HepG2 (cell line): ENCODE measurements around the gene CLDN24. TPM values are rescaled to one million over a fixed set of nuclear protein-coding genes. Genes with fewer than 3 reads are reported as not detected.

Experiments used
- ATAC-seq: fragments of 200-7000 bp; cut with Tn5 transposase; 3 replicates; pipeline ENCODE4 v1.9.1; 2020; ENCODE audit warnings: mild to moderate bottlenecking, moderate library complexity
- BruUV-seq: library from RNA; stranded (reverse); fragments of 400-500 nt; replicated peaks from 2 replicates; lab custom pipeline; 2021; lab: Mats Ljungman, UMichigan
- CTCF ChIA-PET: fragments of 300-600 bp; formaldehyde crosslinking; extraction: SDS; loops from one replicate; lab custom pipeline; 2021; ENCODE audit warnings: low total read pairs, inconsistent platforms, low intra/inter-chr PET ratio; lab: Yijun Ruan, JAX
- POLR2A ChIA-PET: fragments of 350-600 bp; sonication (Branson Sonifier 250); formaldehyde crosslinking; loops from one replicate; lab custom pipeline; 2020; ENCODE audit warnings: antibody characterized with exemption, inconsistent platforms; lab: Yijun Ruan, JAX
- DNase-seq: peaks from one replicate; pipeline ENCODE4 v3.0.0-alpha.2; 2015; ENCODE audit warnings: low spot score
- FAIRE-seq: peaks from 3 replicates; lab custom pipeline; 2011; peaks lifted over from hg19 to GRCh38; lab: Jason Lieb, UNC
- H2AFZ ChIP-seq: one replicate; pipeline ENCODE4 v1.6.1; 2011; ENCODE audit warnings: low read length, inconsistent platforms
- H3K27ac ChIP-seq: fragments of 300-600 bp; 3 replicates; pipeline ENCODE4 v1.8.0; 2011; ENCODE audit warnings: mixed run types, mild to moderate bottlenecking, mixed read lengths, low read length, inconsistent platforms; ENCODE audit not compliant: insufficient read depth; ENCODE audit errors: extremely low read length
- H3K27me3 ChIP-seq, 2 experiments: fragments of 200-600 bp in 1 of 2; 2 replicates in 1 of 2; 3 replicates in 1 of 2; pipeline versions ENCODE4 v1.6.0 to v1.8.0; 2011; ENCODE audit warnings: low read length in 2 of 2, mild to moderate bottlenecking in 2 of 2, moderate library complexity in 2 of 2, inconsistent platforms in 1 of 2; ENCODE audit not compliant: insufficient read depth in 2 of 2, control insufficient read depth in 1 of 2
- H3K36me3 ChIP-seq, 2 experiments: fragments of 200-600 bp in 1 of 2; replicated peaks in 1 of 2; 2 replicates in 1 of 2; 3 replicates in 1 of 2; pipeline versions ENCODE4 v1.5.1 to v1.8.0; 2011; ENCODE audit warnings: low read length in 2 of 2, inconsistent platforms in 1 of 2; ENCODE audit not compliant: insufficient read depth in 2 of 2, control insufficient read depth in 1 of 2
- H3K4me1 ChIP-seq: 2 replicates; pipeline ENCODE4 v1.5.1; 2012; ENCODE audit warnings: low read length, inconsistent platforms; ENCODE audit not compliant: insufficient read depth
- H3K4me2 ChIP-seq: 2 replicates; pipeline ENCODE4 v1.6.0; 2011; ENCODE audit warnings: low read depth, low read length, inconsistent platforms
- H3K4me3 ChIP-seq, 3 experiments: fragments of 200-600 bp in 1 of 3; sonication (generic), shearing (Covaris generic) in 1 of 3; replicated peaks in 1 of 3; 2 replicates each; pipeline ENCODE4 v1.5.1; 2011 to 2016; ENCODE audit warnings: low read length in 3 of 3, inconsistent platforms in 2 of 3, low read depth in 2 of 3, mild to moderate bottlenecking in 2 of 3, control low read depth in 1 of 3, mixed read lengths in 1 of 3; ENCODE audit not compliant: insufficient read depth in 1 of 3
- H3K79me2 ChIP-seq: one replicate; pipeline ENCODE4 v1.6.1; 2011; ENCODE audit warnings: low read length, inconsistent platforms; ENCODE audit not compliant: insufficient read depth
- H3K9ac ChIP-seq: 2 replicates; pipeline ENCODE4 v1.6.0; 2011; ENCODE audit warnings: mild to moderate bottlenecking, low read depth, low read length, inconsistent platforms; ENCODE audit not compliant: insufficient read depth
- H3K9me3 ChIP-seq: 2 replicates; pipeline ENCODE4 v1.5.1; 2012; ENCODE audit warnings: mild to moderate bottlenecking, low read length
- H4K20me1 ChIP-seq: 2 replicates; pipeline ENCODE4 v1.6.0; 2011; ENCODE audit warnings: inconsistent platforms, mild to moderate bottlenecking, low read length, moderate library complexity; ENCODE audit not compliant: insufficient read depth
- ARNT ChIP-seq: fragments of 450-650 bp; IDR thresholded peaks from 2 replicates; pipeline ENCODE4 v1.6.1; 2017
- CENPX ChIP-seq: sonication (generic); formaldehyde crosslinking; IDR thresholded peaks from 2 replicates; pipeline ENCODE4 v1.9.0; 2021; ENCODE audit warnings: mild to moderate bottlenecking, missing genetic modification reagents, moderate library complexity
- DR1 ChIP-seq: sonication (generic); formaldehyde crosslinking; IDR thresholded peaks from 2 replicates; pipeline ENCODE4 v1.8.0; 2021; ENCODE audit warnings: mild to moderate bottlenecking, missing genetic modification reagents, inconsistent platforms
- HNRNPH1 ChIP-seq: fragments of 200-400 bp; formaldehyde crosslinking; optimal IDR thresholded peaks from 2 replicates; pipeline ENCODE3; 2017; ENCODE audit warnings: mild to moderate bottlenecking, low read depth, low read length
- MBNL3 ChIP-seq: fragments of 250-450 bp; sonication (Bioruptor Pico); conservative IDR thresholded peaks from 2 replicates; pipeline ENCODE4 v1.8.0; 2022; ENCODE audit warnings: mild to moderate bottlenecking, inconsistent platforms
- PRPF4 ChIP-seq: fragments of 200-400 bp; formaldehyde crosslinking; IDR thresholded peaks from 2 replicates; pipeline ENCODE4 v1.6.1; 2016; ENCODE audit warnings: low read length, low read depth; ENCODE audit not compliant: poor library complexity, severe bottlenecking
- RFX1 ChIP-seq: fragments of 450-650 bp; IDR thresholded peaks from 2 replicates; pipeline ENCODE4 v1.6.1; 2017
- SKIL ChIP-seq: sonication (generic); formaldehyde crosslinking; IDR thresholded peaks from 2 replicates; pipeline ENCODE4 v1.8.0; 2022; ENCODE audit warnings: missing genetic modification reagents, mild to moderate bottlenecking, moderate library complexity, borderline replicate concordance
- SP5 ChIP-seq: IDR thresholded peaks from 2 replicates; pipeline ENCODE4 v1.6.1; 2016; ENCODE audit warnings: low read depth, borderline replicate concordance
- SPEN ChIP-seq: sonication (generic); formaldehyde crosslinking; IDR thresholded peaks from 2 replicates; pipeline ENCODE4 v1.5.1; 2020; ENCODE audit warnings: low read depth, mild to moderate bottlenecking, missing genetic modification reagents
- TBX3 ChIP-seq: fragments of 450-650 bp; IDR thresholded peaks from 2 replicates; pipeline ENCODE4 v1.6.1; 2017; ENCODE audit warnings: antibody characterized with exemption, mild to moderate bottlenecking, inconsistent platforms, borderline replicate concordance
- ZMYM4 ChIP-seq: sonication (generic); formaldehyde crosslinking; IDR thresholded peaks from 2 replicates; pipeline ENCODE4 v1.8.1; 2023; ENCODE audit warnings: mild to moderate bottlenecking, missing genetic modification reagents
- ZNF292 ChIP-seq: sonication (generic); formaldehyde crosslinking; IDR thresholded peaks from 2 replicates; pipeline ENCODE4 v1.8.1; 2022; ENCODE audit warnings: mild to moderate bottlenecking, low read depth, missing genetic modification reagents, borderline replicate concordance
- WGBS: methylation state at CpG from one replicate; pipeline ENCODE4 v1.1.6; 2017; ENCODE audit warnings: low lambda C conversion rate; 5-methylcytosine and 5-hydroxymethylcytosine counted together
- in situ Hi-C: cut with HindIII; loops from 2 replicates; pipeline ENCODE4 v1.10.0; 2017; ENCODE audit warnings: low pct_unique_long_range_greater_than_20kb; ENCODE audit not compliant: extremely low pct_ligation_motif_present
- intact Hi-C: fragments of 100-400 bp; cut with micrococcal nuclease; formaldehyde crosslinking; loops from one replicate; pipeline ENCODE4 v1.10.0; 2022; ENCODE audit not compliant: unreplicated experiment
- polyA plus RNA-seq, 8 experiments: library from polyadenylated mRNA; depleted of rRNA in 3 of 8; stranded (reverse) in 7 of 8; unstranded in 1 of 8; fragments of >200 nt; fragmentation: Illumina TruSeq in 4 of 8; extraction: Trizol in 4 of 8; gene quantifications; 2 replicates each; pipeline versions ENCODE4 v1.2.1 to v1.2.3, GENCODE V29; 2011 to 2016; ENCODE audit warnings: low read depth in 4 of 8, missing spikeins in 1 of 8, mixed read lengths in 1 of 8; ENCODE audit not compliant: insufficient read depth in 1 of 8
- total RNA-seq, 5 experiments: library from RNA; depleted of rRNA; stranded (reverse); fragments of >200 nt; fragmentation: Illumina TruSeq; extraction: Trizol; gene quantifications; 2 replicates each; pipeline ENCODE4 v1.2.3, GENCODE V29; 2016; ENCODE audit warnings: low read depth in 1 of 5
- TF ChIP-seq, protein P1 (sequence below): sonication (generic); formaldehyde crosslinking; IDR thresholded peaks from 2 replicates; pipeline ENCODE4 v1.4.0; 2020; ENCODE audit warnings: missing genetic modification reagents
- TF ChIP-seq, protein P2 (sequence below): sonication (generic); formaldehyde crosslinking; IDR thresholded peaks from 2 replicates; pipeline ENCODE4 v1.4.0; 2020; ENCODE audit warnings: missing genetic modification reagents
- TF ChIP-seq, protein P3 (sequence below): sonication (generic); formaldehyde crosslinking; IDR thresholded peaks from 2 replicates; pipeline ENCODE4 v1.4.0; 2020; ENCODE audit warnings: mild to moderate bottlenecking, missing genetic modification reagents

The CLDN24 gene
- total and polyA plus RNA-seq, 2 of the 13 experiments (the other 11 are each of a cell fraction or from before 2014, with no cell fraction given): not detected

DNA sequence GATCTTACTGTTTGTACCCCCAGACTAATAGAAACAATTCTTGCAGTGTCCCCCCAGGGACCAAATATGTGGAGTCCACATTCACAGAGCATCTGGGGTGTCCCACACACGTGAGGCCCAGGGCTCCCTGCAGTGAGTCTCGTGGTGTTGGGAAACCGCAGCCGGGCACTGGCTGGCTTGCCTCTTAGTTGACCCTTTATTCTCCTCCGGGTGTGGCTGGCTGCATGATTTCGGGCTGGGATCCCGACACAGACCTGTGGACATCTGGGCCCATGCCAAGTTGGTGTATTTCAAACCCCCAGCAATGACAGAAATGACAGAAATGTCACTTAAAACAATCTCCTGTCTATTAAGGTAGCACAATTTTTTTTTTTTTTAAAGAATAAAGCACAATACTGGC, 15.6 kb upstream of the CLDN24 start:
- Histone ChIP-seq H3K4me1 (peaks cover 9% of the 10 kb centered on the region), H3K36me3 (no peaks in the 10 kb centered on the region), H4K20me1 (no peaks in the 10 kb centered on the region), H2AFZ (no peak overlapping the region), H3K27me3 (no peaks in the 10 kb centered on the region; a peak in 1 of 5 replicates), H3K27ac (no peak overlapping the region), H3K4me2 (no peak overlapping the region), H3K9me3 (no peaks in the 10 kb centered on the region), H3K4me3 (no peak overlapping the region), H3K9ac (no peak overlapping the region), H3K79me2 (no peaks in the 10 kb centered on the region)
- CTCF ChIA-PET: no interaction called here
- POLR2A ChIA-PET: no interaction called here
- in situ Hi-C loops (no loop called here), intact Hi-C loops (no loop called here)
- peak; percentile 25; the same call in 1 of the 3 replicates for ATAC-seq
- FAIRE-seq: no peak
- TF ChIP-seq ZMYM4 (CRISPR knock-in tag): no peak
- TF ChIP-seq CENPX (CRISPR knock-in tag): no peak
- TF ChIP-seq MBNL3 (CRISPR knock-in tag): no peak
- TF ChIP-seq RFX1: no peak
- no peak for TF ChIP-seq SKIL (CRISPR knock-in tag)
- TF ChIP-seq DR1 (CRISPR knock-in tag): no peak
- TF ChIP-seq, protein P1, sequence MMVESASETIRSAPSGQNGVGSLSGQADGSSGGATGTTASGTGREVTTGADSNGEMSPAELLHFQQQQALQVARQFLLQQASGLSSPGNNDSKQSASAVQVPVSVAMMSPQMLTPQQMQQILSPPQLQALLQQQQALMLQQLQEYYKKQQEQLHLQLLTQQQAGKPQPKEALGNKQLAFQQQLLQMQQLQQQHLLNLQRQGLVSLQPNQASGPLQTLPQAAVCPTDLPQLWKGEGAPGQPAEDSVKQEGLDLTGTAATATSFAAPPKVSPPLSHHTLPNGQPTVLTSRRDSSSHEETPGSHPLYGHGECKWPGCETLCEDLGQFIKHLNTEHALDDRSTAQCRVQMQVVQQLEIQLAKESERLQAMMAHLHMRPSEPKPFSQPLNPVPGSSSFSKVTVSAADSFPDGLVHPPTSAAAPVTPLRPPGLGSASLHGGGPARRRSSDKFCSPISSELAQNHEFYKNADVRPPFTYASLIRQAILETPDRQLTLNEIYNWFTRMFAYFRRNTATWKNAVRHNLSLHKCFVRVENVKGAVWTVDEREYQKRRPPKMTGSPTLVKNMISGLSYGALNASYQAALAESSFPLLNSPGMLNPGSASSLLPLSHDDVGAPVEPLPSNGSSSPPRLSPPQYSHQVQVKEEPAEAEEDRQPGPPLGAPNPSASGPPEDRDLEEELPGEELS: no peak
- TF ChIP-seq, protein P2, sequence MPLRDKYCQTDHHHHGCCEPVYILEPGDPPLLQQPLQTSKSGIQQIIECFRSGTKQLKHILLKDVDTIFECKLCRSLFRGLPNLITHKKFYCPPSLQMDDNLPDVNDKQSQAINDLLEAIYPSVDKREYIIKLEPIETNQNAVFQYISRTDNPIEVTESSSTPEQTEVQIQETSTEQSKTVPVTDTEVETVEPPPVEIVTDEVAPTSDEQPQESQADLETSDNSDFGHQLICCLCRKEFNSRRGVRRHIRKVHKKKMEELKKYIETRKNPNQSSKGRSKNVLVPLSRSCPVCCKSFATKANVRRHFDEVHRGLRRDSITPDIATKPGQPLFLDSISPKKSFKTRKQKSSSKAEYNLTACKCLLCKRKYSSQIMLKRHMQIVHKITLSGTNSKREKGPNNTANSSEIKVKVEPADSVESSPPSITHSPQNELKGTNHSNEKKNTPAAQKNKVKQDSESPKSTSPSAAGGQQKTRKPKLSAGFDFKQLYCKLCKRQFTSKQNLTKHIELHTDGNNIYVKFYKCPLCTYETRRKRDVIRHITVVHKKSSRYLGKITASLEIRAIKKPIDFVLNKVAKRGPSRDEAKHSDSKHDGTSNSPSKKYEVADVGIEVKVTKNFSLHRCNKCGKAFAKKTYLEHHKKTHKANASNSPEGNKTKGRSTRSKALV: no peak
- no peak for TF ChIP-seq SP5 (CRISPR knock-in tag)
- TF ChIP-seq ZNF292 (CRISPR knock-in tag): no peak
- TF ChIP-seq ARNT: no peak
- TF ChIP-seq, protein P3, sequence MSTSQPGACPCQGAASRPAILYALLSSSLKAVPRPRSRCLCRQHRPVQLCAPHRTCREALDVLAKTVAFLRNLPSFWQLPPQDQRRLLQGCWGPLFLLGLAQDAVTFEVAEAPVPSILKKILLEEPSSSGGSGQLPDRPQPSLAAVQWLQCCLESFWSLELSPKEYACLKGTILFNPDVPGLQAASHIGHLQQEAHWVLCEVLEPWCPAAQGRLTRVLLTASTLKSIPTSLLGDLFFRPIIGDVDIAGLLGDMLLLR (CRISPR knock-in tag): no peak
- TF ChIP-seq SPEN (CRISPR knock-in tag): no peak
- no peak for TF ChIP-seq TBX3
- TF ChIP-seq PRPF4: no peak
- no peak for TF ChIP-seq HNRNPH1
- WGBS: 8% methylated on average over 3 of the region's 7 CpGs
- BruUV-seq: no TSS peak
- no peak for DNase-seq
